Neuronal stem cell (in vitro differentiated cells): Measurements from ENCODE around the gene CYP17A1.
A peak's percentile ranks its signal among the peaks of the same experiment; 100 is the strongest.

Source experiments
- DNase-seq: peaks from one replicate; pipeline ENCODE4 v3.0.0-alpha.2; 2013; ENCODE audit warnings: low spot score
- H2AFZ ChIP-seq: one replicate; pipeline ENCODE4 v1.6.1; 2013; ENCODE audit warnings: mild to moderate bottlenecking, low read length, inconsistent platforms
- H2AK5ac ChIP-seq: 2 replicates; pipeline ENCODE4 v1.6.1; 2013; ENCODE audit warnings: low read depth, mild to moderate bottlenecking, inconsistent platforms, low read length, moderate library complexity, mixed read lengths
- H2BK120ac ChIP-seq: 2 replicates; pipeline ENCODE4 v1.6.1; 2013; ENCODE audit warnings: low read depth, mild to moderate bottlenecking, inconsistent platforms, low read length, moderate library complexity, mixed read lengths
- H2BK12ac ChIP-seq: one replicate; pipeline ENCODE4 v1.6.1; 2013; ENCODE audit warnings: low read length, inconsistent platforms
- H2BK15ac ChIP-seq: 2 replicates; pipeline ENCODE4 v1.6.1; 2013; ENCODE audit warnings: mild to moderate bottlenecking, low read length, inconsistent platforms, mixed read lengths
- H2BK5ac ChIP-seq: one replicate; pipeline ENCODE4 v1.6.1; 2013; ENCODE audit warnings: inconsistent platforms, mild to moderate bottlenecking, low read length, moderate library complexity
- H3K14ac ChIP-seq: one replicate; pipeline ENCODE4 v1.6.1; 2013; ENCODE audit warnings: low read length, inconsistent platforms
- H3K18ac ChIP-seq: 2 replicates; pipeline ENCODE4 v1.6.1; 2013; ENCODE audit warnings: low read length, inconsistent platforms
- H3K23ac ChIP-seq: 2 replicates; pipeline ENCODE4 v1.6.1; 2013; ENCODE audit warnings: low read depth, mild to moderate bottlenecking, mixed read lengths, low read length, inconsistent platforms; ENCODE audit not compliant: poor library complexity
- H3K27ac ChIP-seq: replicated peaks from 3 replicates; pipeline ENCODE4 v1.5.1; 2013; ENCODE audit warnings: low read length, inconsistent platforms
- H3K27me3 ChIP-seq, 3 experiments: 2 replicates each; pipeline ENCODE4 v1.6.1; 2013; ENCODE audit warnings: low read length in 3 of 3, mild to moderate bottlenecking in 2 of 3, inconsistent platforms in 1 of 3, low read depth in 1 of 3, mixed read lengths in 1 of 3, moderate library complexity in 1 of 3; ENCODE audit not compliant: control insufficient read depth in 3 of 3, insufficient read depth in 3 of 3
- H3K36me3 ChIP-seq, 2 donors: replicated peaks in 1 of 2; 2 replicates each; pipeline ENCODE4 v1.6.1; 2013; ENCODE audit warnings: low read length in 2 of 2; ENCODE audit not compliant: control insufficient read depth in 2 of 2, insufficient read depth in 2 of 2
- H3K4ac ChIP-seq: 2 replicates; pipeline ENCODE4 v1.6.1; 2013; ENCODE audit warnings: inconsistent platforms, mild to moderate bottlenecking, low read length, moderate library complexity
- H3K4me1 ChIP-seq, 2 donors: 1 replicate in 1 of 2; 2 replicates in 1 of 2; pipeline ENCODE4 v1.6.1; 2013; ENCODE audit warnings: low read length in 2 of 2, low read depth in 1 of 2; ENCODE audit not compliant: control insufficient read depth in 2 of 2, insufficient read depth in 1 of 2
- H3K4me2 ChIP-seq: one replicate; pipeline ENCODE4 v1.6.1; 2013; ENCODE audit warnings: mild to moderate bottlenecking, low read length, inconsistent platforms; ENCODE audit not compliant: insufficient read depth, poor library complexity, severe bottlenecking
- H3K4me3 ChIP-seq, 2 donors: 2 replicates each; pipeline ENCODE4 v1.5.1; 2013; ENCODE audit warnings: low read length in 2 of 2, mild to moderate bottlenecking in 2 of 2, inconsistent platforms in 1 of 2, moderate library complexity in 1 of 2
- H3K79me1 ChIP-seq: one replicate; pipeline ENCODE4 v1.6.1; 2013; ENCODE audit warnings: low read depth, mild to moderate bottlenecking, inconsistent platforms, low read length, moderate library complexity
- H3K9ac ChIP-seq: one replicate; pipeline ENCODE4 v1.6.1; 2013; ENCODE audit warnings: mild to moderate bottlenecking, low read depth, low read length, inconsistent platforms; ENCODE audit not compliant: poor library complexity
- H3K9me3 ChIP-seq, 2 donors: replicated peaks in 1 of 2; 2 replicates each; pipeline versions ENCODE3 to v1.6.1; 2013; ENCODE audit warnings: low read length in 2 of 2, mild to moderate bottlenecking in 2 of 2, inconsistent platforms in 1 of 2, low read depth in 1 of 2, mixed read lengths in 1 of 2, moderate library complexity in 1 of 2; ENCODE audit not compliant: control insufficient read depth in 2 of 2, insufficient read depth in 1 of 2
- H4K8ac ChIP-seq: one replicate; pipeline ENCODE4 v1.6.1; 2013; ENCODE audit warnings: low read depth, mild to moderate bottlenecking, inconsistent platforms, low read length, moderate library complexity
- H4K91ac ChIP-seq: one replicate; pipeline ENCODE4 v1.6.1; 2013; ENCODE audit warnings: low read length, low read depth, mild to moderate bottlenecking, inconsistent platforms; ENCODE audit not compliant: poor library complexity
- WGBS, 2 donors: extraction: QIAGEN DNeasy Blood & Tissue Kit; methylation state at CpG; one replicate each; pipeline ENCODE4 v1.1.7; 2013; ENCODE audit warnings: missing lambda C conversion rate in 2 of 2, mixed read lengths in 1 of 2; ENCODE audit not compliant: insufficient read length in 2 of 2, insufficient replicate concordance in 1 of 2; ENCODE audit errors: extremely low coverage in 2 of 2; 5-methylcytosine and 5-hydroxymethylcytosine counted together

The CYP17A1 gene

GRCh38 chr10:102785818-102786217, 51.4 kb downstream of the CYP17A1 start:
- no peak overlapping the region for H2AFZ ChIP-seq
- no peak overlapping the region for H3K27ac ChIP-seq
- no CpG with 5 or more reads among the region's 2 CpGs for WGBS, 2 donors
- H3K79me1 ChIP-seq, result no peaks in the 10 kb centered on the region
- no peak for DNase-seq
- no peaks in the 10 kb centered on the region for H3K27me3 ChIP-seq
- no peak overlapping the region for H2BK120ac ChIP-seq
- no peak overlapping the region for H3K18ac ChIP-seq
- H4K91ac ChIP-seq, result no peak overlapping the region
- H3K36me3 ChIP-seq, result no peaks in the 10 kb centered on the region
- H3K23ac ChIP-seq, result no peak overlapping the region
- no peak overlapping the region for H3K4ac ChIP-seq
- no peak overlapping the region for H2BK5ac ChIP-seq
- peaks cover 3 to 6% of the 10 kb centered on the region in 2 donors for H3K4me1 ChIP-seq
- no peak overlapping the region for H4K8ac ChIP-seq
- no peak overlapping the region for H3K14ac ChIP-seq
- peaks cover 0 to 6% of the 10 kb centered on the region in 2 donors for H3K9me3 ChIP-seq
- H3K4me2 ChIP-seq, result no peak overlapping the region
- H2AK5ac ChIP-seq, result no peak overlapping the region
- no peak overlapping the region for H2BK12ac ChIP-seq
- H3K9ac ChIP-seq, result no peak overlapping the region
- peak overlapping the region in 1 of 2 donors; percentile 63 for H3K4me3 ChIP-seq
- no peak overlapping the region for H2BK15ac ChIP-seq

- Histone ChIP-seq H4K8ac (no peak overlapping the region), H2BK5ac (no peak overlapping the region), H3K27ac (no peak overlapping the region), H3K4me1 (peaks cover 5 to 8% of the 10 kb centered on the region in 2 donors), H2AFZ (no peak overlapping the region), H3K4me2 (no peak overlapping the region), H3K4me3 (no peak overlapping the region), H3K79me1 (no peaks in the 10 kb centered on the region), H3K36me3 (no peaks in the 10 kb centered on the region), H2BK15ac (no peak overlapping the region), H2BK12ac (no peak overlapping the region), H4K91ac (no peak overlapping the region), H3K18ac (no peak overlapping the region), H3K4ac (no peak overlapping the region), H3K27me3 (no peaks in the 10 kb centered on the region), H3K23ac (no peak overlapping the region), H3K9me3 (no peaks in the 10 kb centered on the region), H2AK5ac (no peak overlapping the region), H3K14ac (no peak overlapping the region), H2BK120ac (no peak overlapping the region), H3K9ac (no peak overlapping the region)
- DNase-seq, result no peak
- WGBS, 2 donors, result no CpG with 5 or more reads among the region's 1 CpG
These were observed 53.6 kb downstream of the CYP17A1 start for GRCh38 chr10:102783568-102783967.

- Histone ChIP-seq H3K18ac (no peak overlapping the region), H2AFZ (no peak overlapping the region), H2BK120ac (no peak overlapping the region), H3K36me3 (no peaks in the 10 kb centered on the region), H4K91ac (no peak overlapping the region), H2BK12ac (no peak overlapping the region), H3K4me2 (no peak overlapping the region), H3K79me1 (no peaks in the 10 kb centered on the region), H2BK5ac (no peak overlapping the region), H4K8ac (no peak overlapping the region), H3K27me3 (no peaks in the 10 kb centered on the region), H3K9ac (no peak overlapping the region), H3K4me1 (peaks cover 5 to 13% of the 10 kb centered on the region in 2 donors), H3K4ac (no peak overlapping the region), H2AK5ac (no peak overlapping the region), H2BK15ac (no peak overlapping the region), H3K9me3 (no peaks in the 10 kb centered on the region), H3K14ac (no peak overlapping the region), H3K4me3 (no peak overlapping the region), H3K27ac (no peak overlapping the region), H3K23ac (no peak overlapping the region)
- WGBS, 2 donors, result no CpG with 5 or more reads among the region's 18 CpGs
- no peak for DNase-seq
These were observed 54.3 kb downstream of the CYP17A1 start for GRCh38 chr10:102782673-102783551.

- H3K27ac ChIP-seq, result no peak overlapping the region
These were observed 55.2 kb downstream of the CYP17A1 start for GRCh38 chr10:102781921-102782557.

More at GRCh38 chr10:102781921-102782557, 55.2 kb downstream of the CYP17A1 start:
- Histone ChIP-seq H4K8ac (no peak overlapping the region), H2BK15ac (no peak overlapping the region), H3K36me3 (no peaks in the 10 kb centered on the region), H3K9ac (no peak overlapping the region), H2AK5ac (no peak overlapping the region), H3K4me3 (no peak overlapping the region), H3K79me1 (no peaks in the 10 kb centered on the region), H2BK5ac (no peak overlapping the region), H3K27me3 (no peaks in the 10 kb centered on the region), H3K4ac (no peak overlapping the region), H3K9me3 (no peaks in the 10 kb centered on the region), H3K23ac (no peak overlapping the region), H3K18ac (no peak overlapping the region), H4K91ac (no peak overlapping the region), H3K4me1 (peaks cover 8 to 19% of the 10 kb centered on the region in 2 donors), H2AFZ (no peak overlapping the region), H2BK120ac (no peak overlapping the region), H3K4me2 (no peak overlapping the region), H3K14ac (no peak overlapping the region), H2BK12ac (no peak overlapping the region)
- no CpG with 5 or more reads among the region's 6 CpGs for WGBS, 2 donors
- DNase-seq, result no peak
